ENCODE data around the gene NECAB3.

- TF ChIP-seq CTCF (IDR thresholded peaks at IDR 0.05; ENCODE audit: low read depth, low read length, missing input control), result no peak
- TF ChIP-seq MAX (IDR thresholded peaks at IDR 0.05), result no peak
- TF ChIP-seq ZBTB33 (IDR thresholded peaks at IDR 0.05), result no peak
- TF ChIP-seq TAF1 (conservative IDR thresholded peaks at IDR 0.05), result no peak
- TF ChIP-seq EGR1 (IDR thresholded peaks at IDR 0.05; ENCODE audit: low read depth in 2 of 2), result no peak
- no peak for TF ChIP-seq FOXA1 (IDR thresholded peaks at IDR 0.05)
These were observed 17.2 kb downstream of the NECAB3 start for GRCh38 chr20:33656783-33657703.
